Amniotic epithelial cell (primary cell): ENCODE measurements around the gene FOXK1.
A peak's percentile ranks its signal among the peaks of the same experiment; 100 is the strongest.
"Not testable (repeated sequence)": the region's sequence is repeated elsewhere in the genome, so short reads cannot be mapped to it uniquely, and the experiment has no call there.

Experiments
- DNase-seq: peaks from one replicate; pipeline ENCODE4 v3.0.0-alpha.2; 2010; ENCODE audit warnings: low read depth

FOXK1 gene

GRCh38 chr7:4681886-4682620, at the start of gene FOXK1:
TSS of gene FOXK1 (plus strand) at chr7:4682295. CDS start at chr7:4682309, 14 bp downstream.
- DNase-seq, result peak; percentile 54

- DNase-seq, result peak; percentile 72
Measured at GRCh38 chr7:4633012-4633411, 49.1 kb upstream of the FOXK1 start.

GRCh38 chr7:4634166-4634565, 47.9 kb upstream of the FOXK1 start:
- DNase-seq, result peak; percentile 79

GRCh38 chr7:4638781-4639575, 43.1 kb upstream of the FOXK1 start:
- no peak for DNase-seq

GRCh38 chr7:4641091-4641666, 40.9 kb upstream of the FOXK1 start:
- no peak for DNase-seq

GRCh38 chr7:4641667-4642467, 40.2 kb upstream of the FOXK1 start:
- DNase-seq, result peak; percentile 85

- no peak for DNase-seq
Measured at GRCh38 chr7:4642468-4643203, 39.5 kb upstream of the FOXK1 start.

GRCh38 chr7:4643204-4643471, 39.0 kb upstream of the FOXK1 start:
- DNase-seq, result not testable (repeated sequence)

GRCh38 chr7:4645246-4645645, 36.8 kb upstream of the FOXK1 start:
- no peak for DNase-seq

- no peak for DNase-seq
Measured at GRCh38 chr7:4648111-4648510, 34.0 kb upstream of the FOXK1 start.

GRCh38 chr7:4650433-4651047, 31.6 kb upstream of the FOXK1 start:
- DNase-seq, result peak; percentile 83

- DNase-seq, result no peak
Measured at GRCh38 chr7:4653771-4654170, 28.3 kb upstream of the FOXK1 start.

GRCh38 chr7:4655311-4655710, 26.8 kb upstream of the FOXK1 start:
- no peak for DNase-seq

GRCh38 chr7:4655896-4656295, 26.2 kb upstream of the FOXK1 start:
- DNase-seq, result no peak

- no peak for DNase-seq
Measured at GRCh38 chr7:4657640-4658417, 24.3 kb upstream of the FOXK1 start.

GRCh38 chr7:4659551-4660286, 22.4 kb upstream of the FOXK1 start:
- no peak for DNase-seq

- DNase-seq, result no peak
Measured at GRCh38 chr7:4661871-4662270, 20.2 kb upstream of the FOXK1 start.

GRCh38 chr7:4663239-4664018, 18.7 kb upstream of the FOXK1 start:
- no peak for DNase-seq

- DNase-seq, result peak; percentile 98
Measured at GRCh38 chr7:4665661-4666060, 16.4 kb upstream of the FOXK1 start.
